Mesenchymal stem cell (in vitro differentiated cells and primary cell): ENCODE measurements around the gene CSTB.

Source experiments
- DNase-seq: peaks from one replicate; pipeline ENCODE4 v3.0.0-alpha.2; 2013
- H2AFZ ChIP-seq: one replicate; pipeline ENCODE4 v1.6.1; 2013; ENCODE audit warnings: low read depth, mild to moderate bottlenecking, control low read depth, inconsistent platforms, low read length, moderate library complexity
- H2AK5ac ChIP-seq: 2 replicates; pipeline ENCODE4 v1.6.1; 2013; ENCODE audit warnings: low read length, moderate library complexity, mild to moderate bottlenecking, inconsistent platforms; ENCODE audit not compliant: severe bottlenecking
- H2BK120ac ChIP-seq: one replicate; pipeline ENCODE4 v1.6.1; 2013; ENCODE audit warnings: low read depth, mild to moderate bottlenecking, inconsistent platforms, low read length, moderate library complexity
- H2BK12ac ChIP-seq, 2 experiments: one replicate each; pipeline ENCODE4 v1.6.1; 2013; ENCODE audit warnings: inconsistent platforms in 2 of 2, low read length in 2 of 2, mild to moderate bottlenecking in 2 of 2, moderate library complexity in 2 of 2, control low read depth in 1 of 2
- H2BK15ac ChIP-seq: one replicate; pipeline ENCODE4 v1.6.1; 2013; ENCODE audit warnings: mild to moderate bottlenecking, low read depth, inconsistent platforms; ENCODE audit not compliant: poor library complexity, severe bottlenecking
- H2BK5ac ChIP-seq: 2 replicates; pipeline ENCODE4 v1.6.1; 2013; ENCODE audit warnings: low read depth, mild to moderate bottlenecking, low read length, control low read depth, inconsistent platforms; ENCODE audit not compliant: poor library complexity, severe bottlenecking
- H3K14ac ChIP-seq, 2 experiments: one replicate each; pipeline ENCODE4 v1.6.1; 2013; ENCODE audit warnings: inconsistent platforms in 2 of 2, low read length in 2 of 2, control low read depth in 1 of 2, mild to moderate bottlenecking in 1 of 2, moderate library complexity in 1 of 2
- H3K18ac ChIP-seq, 2 experiments: one replicate each; pipeline ENCODE4 v1.6.1; 2013; ENCODE audit warnings: inconsistent platforms in 2 of 2, low read length in 2 of 2, control low read depth in 1 of 2, low read depth in 1 of 2, mild to moderate bottlenecking in 1 of 2
- H3K23ac ChIP-seq, 2 experiments: one replicate each; pipeline ENCODE4 v1.6.1; 2013; ENCODE audit warnings: inconsistent platforms in 2 of 2, low read length in 2 of 2, mild to moderate bottlenecking in 2 of 2, moderate library complexity in 2 of 2, control low read depth in 1 of 2
- H3K27ac ChIP-seq: 2 replicates; pipeline ENCODE4 v1.5.1; 2013; ENCODE audit warnings: mild to moderate bottlenecking, moderate library complexity, low read length, control low read depth, inconsistent platforms; ENCODE audit not compliant: poor library complexity, severe bottlenecking
- H3K27me3 ChIP-seq, 2 experiments: 2 replicates each; pipeline versions ENCODE4 v1.6.1 to v1.7.0; 2013; ENCODE audit warnings: low read length in 2 of 2, mild to moderate bottlenecking in 2 of 2, moderate library complexity in 2 of 2, control low read depth in 1 of 2, inconsistent platforms in 1 of 2; ENCODE audit not compliant: control insufficient read depth in 1 of 2, insufficient read depth in 1 of 2
- H3K36me3 ChIP-seq, 2 experiments: 2 replicates each; pipeline versions ENCODE4 v1.6.1 to v1.7.0; 2013; ENCODE audit warnings: low read length in 2 of 2, control low read depth in 1 of 2, inconsistent platforms in 1 of 2, low read depth in 1 of 2, mild to moderate bottlenecking in 1 of 2; ENCODE audit not compliant: insufficient read depth in 2 of 2, control insufficient read depth in 1 of 2
- H3K4ac ChIP-seq, 2 experiments: one replicate each; pipeline ENCODE4 v1.6.1; 2013; ENCODE audit warnings: inconsistent platforms in 2 of 2, low read length in 2 of 2, mild to moderate bottlenecking in 2 of 2, moderate library complexity in 2 of 2, control low read depth in 1 of 2, low read depth in 1 of 2
- H3K4me1 ChIP-seq: 2 replicates; pipeline ENCODE4 v1.6.1; 2013; ENCODE audit warnings: low read depth, low read length, control low read depth; ENCODE audit not compliant: control insufficient read depth, insufficient read depth
- H3K4me2 ChIP-seq: 2 replicates; pipeline ENCODE4 v1.6.1; 2013; ENCODE audit warnings: low read length, mild to moderate bottlenecking, inconsistent platforms; ENCODE audit not compliant: poor library complexity, severe bottlenecking
- H3K4me3 ChIP-seq, 2 experiments: 2 replicates each; pipeline versions ENCODE4 v1.5.1 to v1.7.0; 2013; ENCODE audit warnings: low read length in 2 of 2, mild to moderate bottlenecking in 2 of 2, control low read depth in 1 of 2, low read depth in 1 of 2; ENCODE audit not compliant: insufficient read depth in 1 of 2
- H3K79me1 ChIP-seq: replicated peaks from 2 replicates; pipeline ENCODE4 v1.6.1; 2013; ENCODE audit warnings: mild to moderate bottlenecking, control low read depth, low read length, inconsistent platforms; ENCODE audit not compliant: poor library complexity, severe bottlenecking
- H3K9ac ChIP-seq: 2 replicates; pipeline ENCODE4 v1.7.0; 2013; ENCODE audit warnings: mild to moderate bottlenecking, low read length, moderate library complexity
- H3K9me3 ChIP-seq: 2 replicates; pipeline ENCODE4 v1.7.0; 2013; ENCODE audit warnings: mild to moderate bottlenecking, low read length; ENCODE audit not compliant: control insufficient read depth
- H4K8ac ChIP-seq: one replicate; pipeline ENCODE4 v1.6.1; 2013; ENCODE audit warnings: inconsistent platforms, mild to moderate bottlenecking, low read length, moderate library complexity
- H4K91ac ChIP-seq: one replicate; pipeline ENCODE4 v1.6.1; 2013; ENCODE audit warnings: mild to moderate bottlenecking, low read length, inconsistent platforms
- WGBS: methylation state at CpG from one replicate; pipeline ENCODE4 v1.1.7; 2013; ENCODE audit warnings: mixed read lengths; 5-methylcytosine and 5-hydroxymethylcytosine counted together

The CSTB gene

DNA sequence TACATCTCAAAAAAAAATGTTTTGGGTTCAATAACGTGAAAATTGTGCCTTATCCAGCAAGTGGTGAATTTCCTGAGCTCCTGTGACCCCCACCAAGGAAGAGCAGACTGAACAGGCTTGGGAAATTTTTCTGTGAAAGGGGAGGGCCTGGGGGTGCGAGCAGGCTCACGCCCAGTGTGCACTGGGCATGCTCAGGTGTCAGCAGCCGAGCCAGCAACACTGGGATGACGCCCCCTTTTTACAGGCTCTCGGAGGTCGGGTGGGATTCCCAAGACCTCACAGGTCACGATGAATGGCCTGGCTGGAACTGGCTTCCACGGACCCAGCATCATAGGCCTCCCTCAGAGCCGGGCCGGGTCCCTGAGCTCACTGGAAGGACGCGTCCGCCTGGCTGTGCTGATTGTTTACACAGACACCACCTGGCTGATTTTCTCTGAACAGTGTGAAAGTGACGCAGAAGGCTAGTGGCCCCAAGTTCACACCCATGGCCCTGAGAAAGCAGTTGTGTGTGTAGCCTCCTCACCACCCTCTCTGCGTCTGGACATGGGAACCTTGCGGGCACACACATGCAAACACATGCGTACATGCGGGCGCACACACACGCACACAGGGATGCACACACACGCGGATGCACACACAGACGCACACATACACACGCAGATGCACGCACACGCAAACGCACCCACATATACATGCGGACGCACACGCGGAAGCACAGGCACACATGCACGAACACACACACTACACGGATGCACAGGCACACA lies 9.2 kb downstream of the CSTB start:
- Histone ChIP-seq H3K23ac (peak overlapping the region in 1 of 2 experiments; percentile 37), H4K91ac (peak overlapping the region; percentile 100), H2BK5ac (no peak overlapping the region), H3K18ac (peak overlapping the region in 1 of 2 experiments; percentile 91), H3K27ac (no peak overlapping the region), H3K79me1 (peaks cover 2% of the 10 kb centered on the region), H3K36me3 (peaks cover 15 to 33% of the 10 kb centered on the region in 2 experiments), H2BK15ac (no peak overlapping the region), H2AK5ac (no peak overlapping the region), H3K4me1 (peaks cover 27% of the 10 kb centered on the region), H2BK120ac (no peak overlapping the region), H3K4me3 (no peak overlapping the region), H2AFZ (no peak overlapping the region), H2BK12ac (peak overlapping the region; percentile 81 to 97), H3K4me2 (no peak overlapping the region), H3K9me3 (peaks cover 4% of the 10 kb centered on the region), H3K14ac (peak overlapping the region in 1 of 2 experiments; percentile 84), H3K27me3 (no peaks in the 10 kb centered on the region), H3K4ac (peak overlapping the region in 1 of 2 experiments; percentile 3), H4K8ac (peak overlapping the region; percentile 80), H3K9ac (no peak overlapping the region)
- DNase-seq = peak; percentile 53
- 93% methylated on average over 34 of the region's 34 CpGs for WGBS

DNA sequence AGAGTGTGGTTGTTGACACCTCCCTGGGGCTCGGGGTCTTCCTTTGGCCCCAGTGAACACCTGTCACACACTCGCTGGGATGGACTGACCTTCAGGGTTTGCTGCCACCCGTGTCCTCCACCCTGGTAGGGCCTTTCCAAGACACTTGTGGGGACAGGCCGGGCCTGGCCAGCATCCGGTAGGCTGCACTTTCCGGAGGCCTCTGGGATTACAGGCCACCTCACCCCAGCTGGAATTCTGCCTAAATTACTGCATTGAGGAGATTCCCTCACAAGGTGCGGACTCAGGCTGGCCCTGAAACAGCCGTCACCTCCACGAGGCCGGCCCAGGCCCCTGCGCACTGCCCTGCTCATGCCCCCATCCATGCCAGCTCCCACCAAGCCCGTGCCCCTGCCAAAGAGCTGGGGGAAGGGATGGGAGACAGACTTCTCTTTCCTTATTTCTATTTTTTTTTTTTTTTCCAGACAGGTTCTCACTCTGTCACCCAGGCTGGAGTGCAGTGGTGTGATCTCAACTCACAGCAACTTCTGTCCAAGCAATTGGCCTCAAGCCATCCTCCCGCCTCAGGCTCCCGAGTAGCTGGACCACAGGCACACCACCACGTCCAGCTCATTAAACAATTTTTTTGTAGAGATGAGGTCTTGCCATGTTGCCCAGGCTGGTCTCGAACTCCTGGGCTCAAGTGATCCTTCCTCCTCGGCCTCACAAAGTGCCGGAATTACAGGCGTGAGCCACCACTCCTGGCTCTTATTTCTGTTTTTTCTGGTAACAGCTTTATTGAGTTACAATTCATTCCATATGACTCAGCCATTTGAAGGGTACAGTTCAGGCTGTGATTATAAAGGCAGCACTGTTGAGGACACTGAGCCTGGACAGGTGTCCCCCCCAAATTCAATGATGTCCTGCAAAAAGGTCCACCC lies 11.3 kb downstream of the CSTB start:
- Histone ChIP-seq H3K14ac (no peak overlapping the region), H3K4ac (no peak overlapping the region), H2BK12ac (no peak overlapping the region), H2BK5ac (no peak overlapping the region), H3K9me3 (peaks cover 4% of the 10 kb centered on the region), H3K4me3 (no peak overlapping the region), H2BK120ac (no peak overlapping the region), H3K36me3 (peaks cover 30 to 45% of the 10 kb centered on the region in 2 experiments), H4K8ac (no peak overlapping the region), H3K4me1 (peaks cover 27% of the 10 kb centered on the region), H3K27me3 (no peaks in the 10 kb centered on the region), H3K18ac (no peak overlapping the region), H2AFZ (no peak overlapping the region), H3K79me1 (peaks cover 9% of the 10 kb centered on the region), H3K23ac (no peak overlapping the region), H3K4me2 (no peak overlapping the region), H4K91ac (no peak overlapping the region), H3K9ac (no peak overlapping the region), H3K27ac (no peak overlapping the region), H2AK5ac (no peak overlapping the region), H2BK15ac (peak overlapping the region; percentile 56)
- DNase-seq = no peak
- 94% methylated on average over 16 of the region's 19 CpGs for WGBS

DNA sequence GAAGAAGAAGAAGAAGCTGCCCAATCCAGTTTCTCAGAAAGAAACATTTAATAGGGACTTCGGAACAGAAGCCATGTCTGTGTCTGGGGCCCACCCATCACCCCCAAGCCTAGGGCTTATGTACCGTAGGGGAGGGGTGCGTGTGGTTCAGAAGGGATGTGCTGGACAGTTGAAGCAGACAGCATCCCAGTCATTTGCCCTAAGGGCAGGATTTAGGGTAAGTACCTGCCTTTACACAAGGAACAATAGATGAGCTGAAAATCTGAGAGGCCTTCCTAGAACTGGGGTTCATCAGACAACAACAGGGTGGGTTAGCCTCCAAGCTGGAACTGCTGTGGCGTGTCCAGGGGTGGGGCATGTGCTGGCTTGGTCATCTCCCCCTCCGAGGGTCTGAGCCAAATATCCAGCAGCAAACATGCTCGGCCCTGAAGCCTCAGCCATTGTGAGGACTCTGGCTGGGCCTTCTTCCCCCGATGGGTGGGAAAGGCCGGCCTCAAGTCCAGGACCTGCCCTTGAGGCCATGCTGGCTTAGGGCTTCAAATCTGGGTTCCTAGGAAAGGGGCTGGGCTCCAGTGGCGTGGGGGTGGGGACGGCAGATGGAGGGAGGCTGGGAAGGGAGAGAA lies 12.1 kb downstream of the CSTB start:
- no peak overlapping the region for H4K91ac ChIP-seq
- no peak overlapping the region for H3K4me2 ChIP-seq
- WGBS = 98% methylated on average over 10 of the region's 10 CpGs
- H2BK12ac ChIP-seq = no peak overlapping the region
- no peak for DNase-seq
- no peak overlapping the region for H3K9ac ChIP-seq
- no peak overlapping the region for H4K8ac ChIP-seq
- H3K18ac ChIP-seq = no peak overlapping the region
- H3K27ac ChIP-seq = no peak overlapping the region
- H3K27me3 ChIP-seq = no peaks in the 10 kb centered on the region
- H3K36me3 ChIP-seq = peaks cover 35 to 53% of the 10 kb centered on the region in 2 experiments
- H2BK120ac ChIP-seq = no peak overlapping the region
- H3K14ac ChIP-seq = no peak overlapping the region
- no peak overlapping the region for H2AFZ ChIP-seq
- peaks cover 4% of the 10 kb centered on the region for H3K9me3 ChIP-seq
- no peak overlapping the region for H2BK5ac ChIP-seq
- H3K4me3 ChIP-seq = no peak overlapping the region
- H3K4me1 ChIP-seq = peaks cover 27% of the 10 kb centered on the region
- H2BK15ac ChIP-seq = no peak overlapping the region
- no peak overlapping the region for H3K23ac ChIP-seq
- no peak overlapping the region for H3K4ac ChIP-seq
- H2AK5ac ChIP-seq = no peak overlapping the region
- peaks cover 11% of the 10 kb centered on the region for H3K79me1 ChIP-seq
